CD4-positive, alpha-beta T cell treated with Interferon alpha-2 for 1 hour (primary cell): ENCODE data around the gene CREB3L2.
A peak's percentile ranks its signal among the peaks of the same experiment; 100 is the strongest.

ENCODE experiments used
- DNase-seq, 2 donors: peaks; one replicate each; pipeline ENCODE4 v3.0.0-alpha.2; 2020 to 2022

CREB3L2 gene

GRCh38 chr7:137949416-137950262, 52.2 kb downstream of the CREB3L2 start:
- no peak for DNase-seq

GRCh38 chr7:137948845-137949330, 53.0 kb downstream of the CREB3L2 start:
- no peak for DNase-seq

- no peak for DNase-seq
Observed at GRCh38 chr7:137948083-137948844, 53.6 kb downstream of the CREB3L2 start.

- no peak for DNase-seq
Observed at GRCh38 chr7:137947046-137947445, 54.8 kb downstream of the CREB3L2 start.

- no peak for DNase-seq
Observed at GRCh38 chr7:137946011-137946410, 55.9 kb downstream of the CREB3L2 start.

GRCh38 chr7:137944168-137944567, 57.7 kb downstream of the CREB3L2 start:
- DNase-seq, result no peak

- DNase-seq, result no peak
Observed at GRCh38 chr7:137943132-137943551, 58.7 kb downstream of the CREB3L2 start.

GRCh38 chr7:137942484-137943115, 59.3 kb downstream of the CREB3L2 start:
- no peak for DNase-seq

- no peak for DNase-seq
Observed at GRCh38 chr7:137940656-137941518, 61.0 kb downstream of the CREB3L2 start.

- DNase-seq, result no peak
Observed at GRCh38 chr7:137940218-137940617, 61.7 kb downstream of the CREB3L2 start.

- no peak for DNase-seq
Observed at GRCh38 chr7:137937202-137937560, 64.7 kb downstream of the CREB3L2 start.

GRCh38 chr7:137936509-137937201, 65.2 kb downstream of the CREB3L2 start:
- no peak for DNase-seq

GRCh38 chr7:137935884-137936508, 65.9 kb downstream of the CREB3L2 start:
- DNase-seq, result peak; percentile 25 to 40

GRCh38 chr7:137934941-137935883, 66.7 kb downstream of the CREB3L2 start:
- peak in 1 of 2 donors; percentile 37 for DNase-seq

GRCh38 chr7:137934176-137934826, 67.6 kb downstream of the CREB3L2 start:
- peak in 1 of 2 donors; percentile 4 for DNase-seq

GRCh38 chr7:137933270-137934017, 68.4 kb downstream of the CREB3L2 start:
- DNase-seq, result no peak

GRCh38 chr7:137932881-137933269, 69.0 kb downstream of the CREB3L2 start:
- DNase-seq, result no peak

- no peak for DNase-seq
Observed at GRCh38 chr7:137931823-137932222, 70.1 kb downstream of the CREB3L2 start.

GRCh38 chr7:137930581-137930980, 71.3 kb downstream of the CREB3L2 start:
- no peak for DNase-seq
